Trophoblast cell (in vitro differentiated cells and primary cell): ENCODE data around the gene PNPO.

Experiments used
- DNase-seq, 2 donors: peaks; one replicate each; pipeline ENCODE4 v3.0.0-alpha.2; 2016
- H2AFZ ChIP-seq: 2 replicates; pipeline ENCODE4 v1.6.1; 2013; ENCODE audit warnings: low read length, moderate library complexity, mild to moderate bottlenecking; ENCODE audit not compliant: insufficient read depth, poor library complexity
- H2AK5ac ChIP-seq: 2 replicates; pipeline ENCODE4 v1.6.1; 2013; ENCODE audit warnings: mild to moderate bottlenecking, low read length
- H2BK120ac ChIP-seq: 2 replicates; pipeline ENCODE4 v1.6.1; 2013; ENCODE audit warnings: low read length, mild to moderate bottlenecking, moderate library complexity; ENCODE audit not compliant: insufficient read depth, poor library complexity
- H2BK12ac ChIP-seq: 2 replicates; pipeline ENCODE4 v1.6.1; 2013; ENCODE audit warnings: mild to moderate bottlenecking, low read length, moderate library complexity
- H2BK5ac ChIP-seq: 2 replicates; pipeline ENCODE4 v1.6.1; 2013; ENCODE audit warnings: low read length, low read depth, moderate library complexity, mild to moderate bottlenecking; ENCODE audit not compliant: poor library complexity
- H3K14ac ChIP-seq: 2 replicates; pipeline ENCODE4 v1.6.1; 2013; ENCODE audit warnings: mild to moderate bottlenecking, low read length
- H3K18ac ChIP-seq: 2 replicates; pipeline ENCODE4 v1.6.1; 2013; ENCODE audit warnings: mild to moderate bottlenecking, low read length
- H3K23ac ChIP-seq: 2 replicates; pipeline ENCODE4 v1.6.1; 2013; ENCODE audit warnings: low read length
- H3K27ac ChIP-seq: 2 replicates; pipeline ENCODE4 v1.5.1; 2013; ENCODE audit warnings: low read depth, mild to moderate bottlenecking, inconsistent platforms, low read length, moderate library complexity
- H3K27me3 ChIP-seq: 2 replicates; pipeline ENCODE4 v1.6.1; 2013; ENCODE audit warnings: inconsistent platforms, mild to moderate bottlenecking, low read length, moderate library complexity; ENCODE audit not compliant: insufficient read depth
- H3K36me3 ChIP-seq, 2 experiments: 1 replicate in 1 of 2; 2 replicates in 1 of 2; pipeline ENCODE4 v1.6.1; 2013; ENCODE audit warnings: low read length in 2 of 2, mild to moderate bottlenecking in 2 of 2, moderate library complexity in 1 of 2; ENCODE audit not compliant: insufficient read depth in 2 of 2, control insufficient read depth in 1 of 2
- H3K4ac ChIP-seq: 2 replicates; pipeline ENCODE4 v1.6.1; 2013; ENCODE audit warnings: low read depth, mild to moderate bottlenecking, low read length, moderate library complexity
- H3K4me1 ChIP-seq, 2 experiments: 1 replicate in 1 of 2; 2 replicates in 1 of 2; pipeline ENCODE4 v1.6.1; 2013; ENCODE audit warnings: low read length in 2 of 2, mild to moderate bottlenecking in 2 of 2, moderate library complexity in 1 of 2; ENCODE audit not compliant: insufficient read depth in 2 of 2, control insufficient read depth in 1 of 2
- H3K4me2 ChIP-seq: 2 replicates; pipeline ENCODE4 v1.6.1; 2013; ENCODE audit warnings: inconsistent platforms, mild to moderate bottlenecking, low read length, moderate library complexity
- H3K4me3 ChIP-seq: 2 replicates; pipeline ENCODE4 v1.5.1; 2013; ENCODE audit warnings: mild to moderate bottlenecking, low read depth, low read length, inconsistent platforms
- H3K79me1 ChIP-seq: one replicate; pipeline ENCODE4 v1.6.1; 2013; ENCODE audit warnings: low read length
- H3K79me2 ChIP-seq: 2 replicates; pipeline ENCODE4 v1.6.1; 2013; ENCODE audit warnings: low read length, mild to moderate bottlenecking; ENCODE audit not compliant: control insufficient read depth, insufficient read depth, poor library complexity
- H3K9ac ChIP-seq: 2 replicates; pipeline ENCODE4 v1.6.1; 2013; ENCODE audit warnings: mild to moderate bottlenecking, low read length
- H3K9me3 ChIP-seq: 2 replicates; pipeline ENCODE4 v1.6.1; 2013; ENCODE audit warnings: low read depth, mild to moderate bottlenecking, control low read depth, inconsistent platforms, low read length; ENCODE audit not compliant: insufficient read depth
- H4K12ac ChIP-seq: 2 replicates; pipeline ENCODE4 v1.6.1; 2013; ENCODE audit warnings: low read depth, mild to moderate bottlenecking, low read length, moderate library complexity
- H4K8ac ChIP-seq: 2 replicates; pipeline ENCODE4 v1.6.1; 2013; ENCODE audit warnings: low read depth, mild to moderate bottlenecking, low read length, moderate library complexity
- H4K91ac ChIP-seq: one replicate; pipeline ENCODE4 v1.6.1; 2013; ENCODE audit warnings: low read depth, mild to moderate bottlenecking, low read length, moderate library complexity
- WGBS: extraction: QIAGEN DNeasy Blood & Tissue Kit; methylation state at CpG from one replicate; pipeline ENCODE4 v1.1.7; 2013; ENCODE audit warnings: missing lambda C conversion rate; ENCODE audit not compliant: insufficient read length, insufficient coverage; ENCODE audit errors: extremely low coverage; 5-methylcytosine and 5-hydroxymethylcytosine counted together

Gene PNPO

DNA sequence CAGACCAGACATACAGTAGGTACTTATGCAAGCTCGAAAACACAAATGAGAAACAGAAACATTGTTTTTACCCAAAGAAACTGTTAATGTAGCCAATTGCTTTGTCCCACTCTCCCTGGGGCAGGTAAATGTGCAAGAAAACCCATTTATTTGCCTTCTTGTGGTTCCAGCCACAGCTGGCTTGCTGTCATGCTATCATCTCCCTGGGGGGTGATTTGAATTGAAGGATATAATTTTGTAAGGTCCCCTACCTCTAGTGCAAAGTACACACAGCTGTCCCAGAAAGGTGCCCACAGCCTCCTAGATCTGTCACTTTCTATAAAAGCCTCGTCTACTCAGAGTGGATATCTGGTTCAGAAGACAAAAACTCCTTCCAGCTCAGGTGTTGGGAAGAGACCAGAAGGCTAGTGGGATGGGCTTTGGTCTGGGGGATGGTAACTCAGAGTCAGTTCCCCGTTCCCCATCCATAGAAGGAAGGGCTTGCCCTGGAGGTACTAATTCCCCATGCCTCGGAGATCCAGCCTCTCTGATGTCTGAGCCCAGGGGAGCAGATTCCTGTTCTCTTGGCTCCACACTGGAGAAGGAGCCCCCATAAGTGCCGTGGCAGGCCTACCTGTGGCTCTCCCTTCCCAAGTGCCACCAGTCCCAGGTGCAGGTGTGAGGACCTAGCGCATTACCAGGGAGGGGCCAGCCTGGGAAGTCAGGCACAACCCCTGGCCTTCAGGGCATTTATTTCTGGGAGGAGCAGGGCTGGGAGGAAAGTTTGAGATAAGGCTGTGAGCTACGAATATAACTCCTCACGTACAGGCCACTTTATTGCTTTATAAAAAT lies 18.7 kb downstream of the PNPO start:
- no peak overlapping the region for H2BK5ac ChIP-seq
- H3K79me1 ChIP-seq, result no peaks in the 10 kb centered on the region
- H2AFZ ChIP-seq, result no peak overlapping the region
- no peaks in the 10 kb centered on the region for H3K27me3 ChIP-seq
- H3K9ac ChIP-seq, result no peak overlapping the region
- no peaks in the 10 kb centered on the region for H3K79me2 ChIP-seq
- H3K4ac ChIP-seq, result no peak overlapping the region
- no CpG with 5 or more reads among the region's 8 CpGs for WGBS
- no peak overlapping the region for H2BK12ac ChIP-seq
- no peaks in the 10 kb centered on the region for H3K9me3 ChIP-seq
- no peak overlapping the region for H3K4me3 ChIP-seq
- H4K12ac ChIP-seq, result no peak overlapping the region
- no peak overlapping the region for H4K91ac ChIP-seq
- H2BK120ac ChIP-seq, result no peak overlapping the region
- no peak overlapping the region for H3K18ac ChIP-seq
- H3K4me2 ChIP-seq, result no peak overlapping the region
- no peak overlapping the region for H3K27ac ChIP-seq
- no peak for DNase-seq
- H3K14ac ChIP-seq, result no peak overlapping the region
- H2AK5ac ChIP-seq, result no peak overlapping the region
- peaks cover 14 to 17% of the 10 kb centered on the region in 2 experiments for H3K4me1 ChIP-seq
- H4K8ac ChIP-seq, result no peak overlapping the region
- no peaks in the 10 kb centered on the region for H3K36me3 ChIP-seq
- no peak overlapping the region for H3K23ac ChIP-seq

DNA sequence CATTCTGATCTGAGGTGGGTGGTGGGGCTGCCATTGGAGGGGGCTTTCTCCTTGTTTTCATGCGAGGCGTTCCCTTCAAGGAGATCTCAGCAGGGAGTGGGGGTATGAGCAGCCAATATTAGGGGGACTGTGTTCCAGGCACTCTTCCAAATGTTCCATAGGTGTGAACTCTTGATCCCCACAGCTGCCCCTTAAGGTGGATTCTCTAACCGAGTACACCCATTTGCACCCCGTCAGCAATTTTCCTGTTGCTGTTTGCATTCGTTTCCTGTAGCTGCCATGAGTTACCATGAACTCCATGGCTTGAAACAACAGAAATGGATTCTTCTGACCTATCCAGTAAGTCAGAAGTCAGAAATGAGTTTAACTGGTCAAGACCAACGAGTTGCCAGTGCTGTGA lies 20.0 kb downstream of the PNPO start:
- no peak for DNase-seq

DNA sequence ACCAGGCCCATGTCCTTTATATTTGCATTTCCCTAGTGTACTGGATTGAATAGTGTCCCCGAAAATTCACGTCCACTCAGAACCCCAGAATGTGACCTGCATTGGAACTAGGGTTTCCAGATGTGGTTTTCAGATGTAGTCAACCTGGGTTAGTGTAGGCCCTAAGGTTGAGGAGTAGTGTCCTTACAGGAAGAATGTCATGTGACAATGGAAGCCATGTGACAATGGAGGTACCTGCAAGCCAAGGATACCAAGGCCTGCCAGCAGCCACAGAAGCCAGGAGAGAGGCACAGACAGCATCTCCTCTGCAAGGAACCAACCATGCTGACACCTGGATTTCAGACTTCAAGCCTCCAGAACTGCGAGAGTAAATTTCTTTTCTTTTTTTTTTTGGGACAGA lies 21.5 kb downstream of the PNPO start:
- Histone ChIP-seq H3K36me3 (no peaks in the 10 kb centered on the region), H4K8ac (no peak overlapping the region), H3K14ac (no peak overlapping the region), H3K27ac (no peak overlapping the region), H2AFZ (no peak overlapping the region), H3K27me3 (no peaks in the 10 kb centered on the region), H3K4ac (no peak overlapping the region), H3K9ac (no peak overlapping the region), H3K4me3 (no peak overlapping the region), H3K23ac (no peak overlapping the region), H4K12ac (no peak overlapping the region), H2BK12ac (no peak overlapping the region), H3K4me2 (no peak overlapping the region), H2BK5ac (no peak overlapping the region), H4K91ac (no peak overlapping the region), H3K18ac (no peak overlapping the region), H2BK120ac (no peak overlapping the region), H2AK5ac (no peak overlapping the region), H3K79me1 (no peaks in the 10 kb centered on the region), H3K79me2 (no peaks in the 10 kb centered on the region), H3K4me1 (peaks cover 9 to 13% of the 10 kb centered on the region in 2 experiments), H3K9me3 (no peaks in the 10 kb centered on the region)
- no CpG with 5 or more reads among the region's 3 CpGs for WGBS
- no peak for DNase-seq

More for the DNA sequence above, 20.0 kb downstream of the PNPO start:
- no peaks in the 10 kb centered on the region for H3K27me3 ChIP-seq
- no peak overlapping the region for H2BK12ac ChIP-seq
- no CpG with 5 or more reads among the region's 6 CpGs for WGBS
- peaks cover 14 to 17% of the 10 kb centered on the region in 2 experiments for H3K4me1 ChIP-seq
- no peak overlapping the region for H3K18ac ChIP-seq
- no peak overlapping the region for H2AK5ac ChIP-seq
- no peak overlapping the region for H4K8ac ChIP-seq
- no peak overlapping the region for H3K27ac ChIP-seq
- H3K4me3 ChIP-seq, result no peak overlapping the region
- no peak overlapping the region for H2BK120ac ChIP-seq
- no peak overlapping the region for H3K14ac ChIP-seq
- H3K79me2 ChIP-seq, result no peaks in the 10 kb centered on the region
- no peak overlapping the region for H3K23ac ChIP-seq
- H3K4me2 ChIP-seq, result no peak overlapping the region
- no peak overlapping the region for H3K4ac ChIP-seq
- H4K12ac ChIP-seq, result no peak overlapping the region
- H3K9ac ChIP-seq, result no peak overlapping the region
- H4K91ac ChIP-seq, result no peak overlapping the region
- H3K9me3 ChIP-seq, result no peaks in the 10 kb centered on the region
- no peaks in the 10 kb centered on the region for H3K79me1 ChIP-seq
- H2BK5ac ChIP-seq, result no peak overlapping the region
- H2AFZ ChIP-seq, result no peak overlapping the region
- H3K36me3 ChIP-seq, result no peaks in the 10 kb centered on the region

GRCh38 chr17:47964856-47965255 lies 23.5 kb downstream of the PNPO start:
- no peaks in the 10 kb centered on the region for H3K27me3 ChIP-seq
- no peak overlapping the region for H4K91ac ChIP-seq
- H2BK5ac ChIP-seq, result no peak overlapping the region
- no peak overlapping the region for H3K4me3 ChIP-seq
- DNase-seq, result no peak
- no peak overlapping the region for H4K12ac ChIP-seq
- H3K4me2 ChIP-seq, result no peak overlapping the region
- H3K79me2 ChIP-seq, result no peaks in the 10 kb centered on the region
- no peak overlapping the region for H2BK120ac ChIP-seq
- no peak overlapping the region for H2AK5ac ChIP-seq
- H3K9me3 ChIP-seq, result no peaks in the 10 kb centered on the region
- no peak overlapping the region for H3K18ac ChIP-seq
- no peak overlapping the region for H4K8ac ChIP-seq
- H3K23ac ChIP-seq, result no peak overlapping the region
- H2BK12ac ChIP-seq, result no peak overlapping the region
- no peak overlapping the region for H3K14ac ChIP-seq
- no peaks in the 10 kb centered on the region for H3K79me1 ChIP-seq
- H2AFZ ChIP-seq, result no peak overlapping the region
- no peak overlapping the region for H3K27ac ChIP-seq
- no peak overlapping the region for H3K4ac ChIP-seq
- no CpG with 5 or more reads among the region's 5 CpGs for WGBS
- H3K36me3 ChIP-seq, result no peaks in the 10 kb centered on the region
- H3K9ac ChIP-seq, result no peak overlapping the region
- H3K4me1 ChIP-seq, result peaks cover 7 to 9% of the 10 kb centered on the region in 2 experiments
